ENCODE data around the gene ABITRAM. TPM values are rescaled to one million over a fixed set of nuclear protein-coding genes. Genes with fewer than 3 reads are reported as not detected.

The ABITRAM gene
- total RNA-seq, 1 experiment from 2014 or later, result 22.5 TPM

DNA sequence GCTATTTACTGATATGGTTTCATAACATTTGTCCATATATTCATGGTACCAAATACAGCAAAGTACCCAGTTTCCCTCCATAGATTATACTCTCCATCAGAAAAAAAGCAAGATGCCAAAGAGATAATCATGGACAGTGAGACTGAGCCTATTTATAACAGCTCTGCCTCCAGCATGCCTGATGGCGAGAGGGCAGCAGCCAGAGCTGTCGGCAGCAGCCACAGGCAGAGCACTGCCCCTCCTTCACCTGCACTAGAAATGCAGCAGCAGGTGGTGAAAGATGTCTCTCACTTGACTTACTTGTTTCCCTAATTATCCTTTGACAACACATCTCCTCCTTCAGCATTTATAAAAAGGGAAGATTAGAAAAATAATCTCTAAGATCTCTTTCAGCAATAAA, 46.7 kb downstream of the ABITRAM start:
- H3K9me3 ChIP-seq (ENCODE audit: low read length), result no peaks in the 10 kb centered on the region
- H3K79me2 ChIP-seq (ENCODE audit: low read length), result peaks cover 7% of the 10 kb centered on the region; the same call in 1 of the 2 replicates
- no peaks in the 10 kb centered on the region for H3K9me2 ChIP-seq (replicated peaks; ENCODE audit: insufficient read depth, low read length)
- H3K4me2 ChIP-seq (ENCODE audit: low read depth, low read length, poor library complexity, severe bottlenecking), result no peak overlapping the region
- H3K36me3 ChIP-seq (ENCODE audit: insufficient read depth, low read length), result peaks cover 42% of the 10 kb centered on the region; the same call in 1 of the 2 replicates
- no peak overlapping the region for H3K4me3 ChIP-seq (ENCODE audit: low read length)
- no peaks in the 10 kb centered on the region for H3K4me1 ChIP-seq (ENCODE audit: low read length)
- H3K27ac ChIP-seq (ENCODE audit: low read length), result no peak overlapping the region
- no peak overlapping the region for H3K9ac ChIP-seq (ENCODE audit: low read length)
- H4K20me1 ChIP-seq (ENCODE audit: insufficient read depth, low read depth, low read length), result no peaks in the 10 kb centered on the region
- DNase-seq, result no peak
- H2AFZ ChIP-seq (ENCODE audit: low read length), result no peak overlapping the region
- H3K27me3 ChIP-seq (ENCODE audit: low read length), result no peaks in the 10 kb centered on the region

DNA sequence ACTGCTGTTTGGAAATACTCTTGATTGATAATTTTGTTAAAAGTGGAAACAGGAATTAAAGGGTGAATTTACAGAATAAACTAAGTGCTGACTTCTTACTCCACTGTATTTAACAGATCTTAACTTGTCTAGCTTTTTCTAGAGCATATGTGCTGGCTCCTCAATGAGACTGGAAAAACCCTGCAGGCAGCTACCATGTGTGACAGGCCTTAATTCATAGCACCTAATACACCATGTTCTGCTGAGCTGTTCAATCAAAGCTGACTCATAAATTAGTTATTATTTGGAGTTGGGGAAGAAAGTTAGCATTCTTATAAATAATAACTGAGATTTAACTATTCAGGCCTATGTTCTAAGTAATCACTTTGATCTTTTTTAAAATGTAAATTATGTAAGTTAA, 49.7 kb downstream of the ABITRAM start:
- no peak overlapping the region for H2AFZ ChIP-seq (ENCODE audit: low read length)
- no peaks in the 10 kb centered on the region for H3K9me3 ChIP-seq (ENCODE audit: low read length)
- H3K9ac ChIP-seq (ENCODE audit: low read length), result no peak overlapping the region
- no peak overlapping the region for H3K4me3 ChIP-seq (ENCODE audit: low read length)
- no peak for DNase-seq
- no peak overlapping the region for H3K4me2 ChIP-seq (ENCODE audit: low read depth, low read length, poor library complexity, severe bottlenecking)
- no peak overlapping the region for H3K27ac ChIP-seq (ENCODE audit: low read length)
- no peaks in the 10 kb centered on the region for H3K4me1 ChIP-seq (ENCODE audit: low read length)
- no peaks in the 10 kb centered on the region for H4K20me1 ChIP-seq (ENCODE audit: insufficient read depth, low read depth, low read length)
- H3K79me2 ChIP-seq (ENCODE audit: low read length), result 0 out of 2 replicates have a peak, but pooled peaks cover 3% of the 10 kb centered on the region
- no peaks in the 10 kb centered on the region for H3K9me2 ChIP-seq (replicated peaks; ENCODE audit: insufficient read depth, low read length)
- H3K27me3 ChIP-seq (ENCODE audit: low read length), result no peaks in the 10 kb centered on the region
- H3K36me3 ChIP-seq (ENCODE audit: insufficient read depth, low read length), result peaks cover 29% of the 10 kb centered on the region; the same call in 1 of the 2 replicates

Other genes with a start within 250 kb of the ABITRAM start
- not detected in 2 replicates for gene ACTL7B, start 78.4 kb upstream of the ABITRAM start, total RNA-seq (2014; rRNA removed; shearing (Covaris generic); ENCODE audit: low replicate concordance)
- not detected in 2 replicates for gene ACTL7A, start 72.1 kb upstream of the ABITRAM start, total RNA-seq (2014; rRNA removed; shearing (Covaris generic); ENCODE audit: low replicate concordance)
- 41.4 and 60.3 TPM in 2 replicates for gene ELP1, start 276 bp upstream of the ABITRAM start, total RNA-seq (2014; rRNA removed; shearing (Covaris generic); ENCODE audit: low replicate concordance)
- gene CTNNAL1, start 79.1 kb downstream of the ABITRAM start, total RNA-seq (2014; rRNA removed; shearing (Covaris generic); ENCODE audit: low replicate concordance), result 26.8 and 31.4 TPM in 2 replicates
- 24.2 and 37.9 TPM in 2 replicates for gene TMEM245, start 185.5 kb downstream of the ABITRAM start, total RNA-seq (2014; rRNA removed; shearing (Covaris generic); ENCODE audit: low replicate concordance)
- not detected in 2 replicates for gene FRRS1L, start 232.8 kb downstream of the ABITRAM start, total RNA-seq (2014; rRNA removed; shearing (Covaris generic); ENCODE audit: low replicate concordance)